Activated naive CD4-positive, alpha-beta T cell treated with anti-CD3 and anti-CD28 coated beads for 36 hours (primary cell): Measurements from ENCODE around the gene SERPINB6. TPM values are rescaled to one million over a fixed set of nuclear protein-coding genes. Genes with fewer than 3 reads are reported as not detected.
"Not testable (repeated sequence)": the region's sequence is repeated elsewhere in the genome, so short reads cannot be mapped to it uniquely, and the experiment has no call there.

Experiments used
- CTCF ChIA-PET: fragments of 350-600 bp; sonication (Branson Sonifier 250); formaldehyde crosslinking; loops from one replicate; lab custom pipeline; 2021; ENCODE audit warnings: antibody characterized with exemption; lab: Charles Lee
- DNase-seq: peaks from one replicate; pipeline ENCODE4 v3.0.0-alpha.2; 2020
- H3K27ac Mint-ChIP-seq: one replicate; pipeline ENCODE4 v1.8.0; 2021; ENCODE audit warnings: mild to moderate bottlenecking, mixed read lengths
- H3K27me3 Mint-ChIP-seq: one replicate; pipeline ENCODE4 v1.8.0; 2021; ENCODE audit warnings: low read depth, mixed read lengths
- H3K36me3 Mint-ChIP-seq: one replicate; pipeline ENCODE4 v1.8.0; 2021; ENCODE audit warnings: low read depth, mixed read lengths
- H3K4me1 Mint-ChIP-seq: one replicate; pipeline ENCODE4 v1.8.0; 2021; ENCODE audit warnings: low read depth, mixed read lengths
- H3K4me3 Mint-ChIP-seq: one replicate; pipeline ENCODE4 v1.8.0; 2021; ENCODE audit warnings: mild to moderate bottlenecking, moderate library complexity, mixed read lengths
- H3K9me3 Mint-ChIP-seq: one replicate; pipeline ENCODE4 v1.8.0; 2021; ENCODE audit warnings: mixed read lengths
- intact Hi-C: fragments of 100-400 bp; cut with micrococcal nuclease; formaldehyde crosslinking; loops from one replicate; pipeline ENCODE4 v1.15.1; 2023
- total RNA-seq, 2 experiments: library from RNA; stranded (reverse); gene quantifications; one replicate each; pipeline ENCODE4 v1.2.3, GENCODE V29; 2021

Gene SERPINB6
- total RNA-seq, 2 experiments from 2014 or later = 31.2 to 31.4 TPM

GRCh38 chr6:3009930-3010329, 38.6 kb upstream of the SERPINB6 start:
- no peak overlapping the region for H3K27ac Mint-ChIP-seq
- peaks cover 22% of the 10 kb centered on the region for H3K9me3 Mint-ChIP-seq
- intact Hi-C loops = no loop called here
- no peaks in the 10 kb centered on the region for H3K4me1 Mint-ChIP-seq
- H3K36me3 Mint-ChIP-seq = peaks cover 77% of the 10 kb centered on the region
- CTCF ChIA-PET = no interaction called here
- DNase-seq = no peak
- H3K4me3 Mint-ChIP-seq = no peak overlapping the region
- no peaks in the 10 kb centered on the region for H3K27me3 Mint-ChIP-seq

- H3K4me1 Mint-ChIP-seq, H3K4me3 Mint-ChIP-seq, DNase-seq, CTCF ChIA-PET, H3K27ac Mint-ChIP-seq, H3K27me3 Mint-ChIP-seq, intact Hi-C loops: not testable (repeated sequence)
- peaks cover 79% of the 10 kb centered on the region for H3K36me3 Mint-ChIP-seq
- peaks cover 22% of the 10 kb centered on the region for H3K9me3 Mint-ChIP-seq
These were observed 37.4 kb upstream of the SERPINB6 start for GRCh38 chr6:3008712-3009265.

GRCh38 chr6:3007571-3007970, 36.2 kb upstream of the SERPINB6 start:
- DNase-seq = no peak
- Mint-ChIP-seq H3K4me3 (no peak overlapping the region), H3K9me3 (peaks cover 22% of the 10 kb centered on the region), H3K27ac (no peak overlapping the region), H3K36me3 (peaks cover 75% of the 10 kb centered on the region), H3K4me1 (peaks cover 3% of the 10 kb centered on the region), H3K27me3 (no peaks in the 10 kb centered on the region)
- intact Hi-C loops = no loop called here
- CTCF ChIA-PET = interaction anchor here (0.6 kb wide), 2 partner anchors 27 to 118 kb away, joined by 3 read pairs; no protein-coding TSS in a partner anchor

GRCh38 chr6:3006476-3006875, 35.1 kb upstream of the SERPINB6 start:
- Mint-ChIP-seq H3K4me3 (no peak overlapping the region), H3K9me3 (peaks cover 13% of the 10 kb centered on the region), H3K4me1 (peaks cover 7% of the 10 kb centered on the region), H3K27me3 (no peaks in the 10 kb centered on the region), H3K27ac (no peak overlapping the region), H3K36me3 (peaks cover 64% of the 10 kb centered on the region)
- intact Hi-C loops = no loop called here
- DNase-seq = no peak
- CTCF ChIA-PET = interaction anchor here (0.6 kb wide), 1 partner anchor 16 kb away, joined by 3 read pairs; no protein-coding TSS in a partner anchor

GRCh38 chr6:3005874-3006273, 34.5 kb upstream of the SERPINB6 start:
- Mint-ChIP-seq H3K36me3 (peaks cover 58% of the 10 kb centered on the region), H3K4me3 (no peak overlapping the region), H3K27me3 (no peaks in the 10 kb centered on the region), H3K4me1 (peaks cover 11% of the 10 kb centered on the region), H3K27ac (no peak overlapping the region), H3K9me3 (peaks cover 8% of the 10 kb centered on the region)
- CTCF ChIA-PET = no interaction called here
- intact Hi-C loops = no loop called here
- no peak for DNase-seq

GRCh38 chr6:3005077-3005476, 33.7 kb upstream of the SERPINB6 start:
- DNase-seq = no peak
- CTCF ChIA-PET = no interaction called here
- peaks cover 13% of the 10 kb centered on the region for H3K4me1 Mint-ChIP-seq
- H3K27me3 Mint-ChIP-seq = no peaks in the 10 kb centered on the region
- peaks cover under 1% of the 10 kb centered on the region for H3K9me3 Mint-ChIP-seq
- H3K36me3 Mint-ChIP-seq = peaks cover 50% of the 10 kb centered on the region
- no peak overlapping the region for H3K4me3 Mint-ChIP-seq
- intact Hi-C loops = no loop called here
- no peak overlapping the region for H3K27ac Mint-ChIP-seq

- CTCF ChIA-PET, H3K9me3 Mint-ChIP-seq, H3K4me3 Mint-ChIP-seq, H3K27me3 Mint-ChIP-seq, DNase-seq, H3K27ac Mint-ChIP-seq, intact Hi-C loops: not testable (repeated sequence)
- peaks cover 36% of the 10 kb centered on the region for H3K36me3 Mint-ChIP-seq
- H3K4me1 Mint-ChIP-seq = peaks cover 16% of the 10 kb centered on the region
These were observed 31.9 kb upstream of the SERPINB6 start for GRCh38 chr6:3003226-3003625.

GRCh38 chr6:3001773-3002293, 30.5 kb upstream of the SERPINB6 start:
- peaks cover 16% of the 10 kb centered on the region for H3K4me1 Mint-ChIP-seq
- H3K4me3 Mint-ChIP-seq = no peak overlapping the region
- no peak overlapping the region for H3K27ac Mint-ChIP-seq
- no peaks in the 10 kb centered on the region for H3K9me3 Mint-ChIP-seq
- CTCF ChIA-PET = interaction anchor here (0.6 to 2.2 kb wide), 11 partner anchors 12 to 70 kb away, joined by 3 to 12 read pairs (median 5); no protein-coding TSS in a partner anchor
- intact Hi-C loops = no loop called here
- no peaks in the 10 kb centered on the region for H3K27me3 Mint-ChIP-seq
- no peak for DNase-seq
- peaks cover 25% of the 10 kb centered on the region for H3K36me3 Mint-ChIP-seq

- peaks cover 19% of the 10 kb centered on the region for H3K36me3 Mint-ChIP-seq
- no peak for DNase-seq
- CTCF ChIA-PET = interaction anchor here (0.6 to 2.2 kb wide), 13 partner anchors 12 to 1882 kb away, joined by 3 to 12 read pairs (median 4); no protein-coding TSS in a partner anchor
- H3K9me3 Mint-ChIP-seq = no peaks in the 10 kb centered on the region
- peak overlapping the region; percentile 82 for H3K4me3 Mint-ChIP-seq
- H3K4me1 Mint-ChIP-seq = peaks cover 16% of the 10 kb centered on the region
- H3K27ac Mint-ChIP-seq = no peak overlapping the region
- H3K27me3 Mint-ChIP-seq = no peaks in the 10 kb centered on the region
- intact Hi-C loops = no loop called here
These were observed 29.9 kb upstream of the SERPINB6 start for GRCh38 chr6:3001146-3001772.

- intact Hi-C loops = loop anchor here (1.0 to 10.0 kb wide), 10 partner anchors 11 to 733 kb away; partner anchors contain the start of genes BPHL, PSMG4, SLC22A23 and TUBB2A
- peaks cover 16% of the 10 kb centered on the region for H3K4me1 Mint-ChIP-seq
- peak within 1 kb of the TSS; percentile 82 for H3K4me3 Mint-ChIP-seq
- peaks cover 8% of the 10 kb centered on the region for H3K36me3 Mint-ChIP-seq
- CTCF ChIA-PET = interaction anchor here (0.6 to 1.0 kb wide), 6 partner anchors 11 to 75 kb away, joined by 3 to 4 read pairs (median 3); no protein-coding TSS in a partner anchor
- no peaks in the 10 kb centered on the region for H3K27me3 Mint-ChIP-seq
- peak; percentile 91 for DNase-seq
- H3K9me3 Mint-ChIP-seq = no peaks in the 10 kb centered on the region
- peak within 1 kb of the TSS; percentile 82 for H3K27ac Mint-ChIP-seq
These were observed 28.5 kb upstream of the SERPINB6 start, which contains the start of gene NQO2 for GRCh38 chr6:2999618-3000557. TSS of gene NQO2 (plus strand) at chr6:2999894. CDS start at chr6:3006553, 6,659 bp downstream.

- Mint-ChIP-seq H3K4me1 (peaks cover 16% of the 10 kb centered on the region), H3K9me3 (no peaks in the 10 kb centered on the region), H3K4me3 (peak overlapping the region; percentile 82), H3K36me3 (peaks cover 4% of the 10 kb centered on the region), H3K27ac (peak overlapping the region; percentile 82), H3K27me3 (no peaks in the 10 kb centered on the region)
- peak; percentile 88 for DNase-seq
- intact Hi-C loops = loop anchor here (1.0 to 10.0 kb wide), 10 partner anchors 10 to 734 kb away; partner anchors contain the start of genes BPHL, PSMG4, SLC22A23 and TUBB2A
- CTCF ChIA-PET = interaction anchor here (0.6 to 1.0 kb wide), 6 partner anchors 10 to 76 kb away, joined by 3 to 4 read pairs (median 3); no protein-coding TSS in a partner anchor
These were observed 27.7 kb upstream of the SERPINB6 start for GRCh38 chr6:2998998-2999617.
